HG02885 (cell line): ENCODE measurements around the gene CFAP119.

Source experiments
- ATAC-seq: cut with Tn5 transposase; IDR thresholded peaks from one replicate; pipeline ENCODE4 v1.9.1; 2021; ENCODE audit warnings: mild to moderate bottlenecking; ENCODE audit not compliant: unreplicated experiment, poor library complexity

Gene CFAP119

DNA sequence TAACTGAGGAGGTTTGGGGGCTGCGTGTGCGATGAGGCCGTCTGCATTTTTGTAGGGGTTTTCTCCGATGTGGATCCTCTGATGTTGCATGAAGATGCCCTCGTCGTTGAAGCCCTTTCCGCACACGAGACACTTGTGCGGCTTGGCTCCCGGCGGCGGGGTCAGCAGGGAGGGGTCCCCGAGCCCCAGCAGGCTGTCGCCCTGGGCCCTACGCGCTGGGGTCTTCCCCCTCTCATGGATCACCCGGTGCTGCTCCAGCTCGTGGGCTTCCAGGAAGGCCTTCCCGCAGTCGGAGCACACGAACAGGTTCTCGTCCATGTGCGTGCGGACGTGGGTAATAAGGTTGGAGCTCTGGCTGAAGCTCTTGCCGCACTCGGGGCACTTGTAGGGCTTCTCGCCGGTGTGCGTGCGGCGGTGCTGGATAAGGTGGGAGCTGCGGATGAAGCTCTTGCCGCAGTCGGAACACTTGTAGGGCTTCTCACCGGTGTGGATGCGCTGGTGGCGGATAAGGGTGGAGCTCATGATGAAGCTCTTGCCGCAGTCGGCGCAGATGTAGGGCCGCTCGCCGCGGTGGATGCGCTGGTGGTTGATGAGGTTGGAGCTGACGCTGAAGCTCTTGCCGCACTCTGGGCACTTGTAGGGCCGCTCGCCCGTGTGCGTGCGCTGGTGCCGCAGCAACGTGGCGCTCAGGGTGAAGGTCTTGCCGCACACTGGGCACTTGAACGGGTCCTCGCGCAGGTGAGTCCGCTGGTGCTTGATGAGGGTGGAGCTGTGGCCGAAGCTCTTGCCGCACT, 20.8 kb upstream of the CFAP119 start:
- no peak for ATAC-seq

DNA sequence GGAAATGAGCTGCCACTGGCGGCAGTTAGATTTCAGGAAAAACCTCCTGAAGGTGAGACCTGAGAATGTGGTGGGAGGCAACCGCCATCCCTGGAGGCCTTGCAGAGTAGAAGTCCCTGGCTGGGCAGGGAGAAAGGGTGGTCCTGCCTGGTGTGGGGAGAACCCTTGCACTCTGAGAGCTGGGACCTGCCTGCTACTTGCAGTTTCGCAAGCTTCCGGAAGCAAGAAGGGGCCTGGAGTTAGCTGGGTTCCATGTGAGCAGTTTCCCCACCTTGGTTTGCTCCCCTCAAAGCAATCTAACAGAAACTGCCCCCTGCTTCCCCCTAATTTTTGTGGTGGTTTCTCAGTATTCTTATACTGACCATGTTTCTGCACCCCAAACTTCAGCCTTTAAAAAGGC, 18.7 kb upstream of the CFAP119 start:
- ATAC-seq: no peak

DNA sequence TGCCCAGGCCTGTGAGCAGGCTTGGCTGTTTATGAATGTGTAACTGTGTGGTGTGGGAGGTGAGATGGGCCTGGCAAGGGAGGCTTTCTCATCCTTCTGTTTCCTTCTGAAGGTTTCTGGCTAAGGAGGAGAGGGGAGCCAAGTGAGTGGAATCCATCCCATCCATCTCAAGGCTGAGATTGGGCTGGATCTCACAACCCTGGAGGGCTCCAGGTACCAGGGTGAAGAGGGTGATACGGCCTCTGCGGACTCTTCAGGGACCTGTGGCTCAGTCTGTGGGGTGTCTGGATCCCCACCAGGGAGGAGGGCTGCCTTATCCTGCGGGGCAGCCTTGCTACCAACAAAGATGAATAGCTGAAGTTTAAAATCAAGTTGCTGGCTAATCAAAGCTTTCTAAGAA, 18.2 kb upstream of the CFAP119 start:
- no peak for ATAC-seq

DNA sequence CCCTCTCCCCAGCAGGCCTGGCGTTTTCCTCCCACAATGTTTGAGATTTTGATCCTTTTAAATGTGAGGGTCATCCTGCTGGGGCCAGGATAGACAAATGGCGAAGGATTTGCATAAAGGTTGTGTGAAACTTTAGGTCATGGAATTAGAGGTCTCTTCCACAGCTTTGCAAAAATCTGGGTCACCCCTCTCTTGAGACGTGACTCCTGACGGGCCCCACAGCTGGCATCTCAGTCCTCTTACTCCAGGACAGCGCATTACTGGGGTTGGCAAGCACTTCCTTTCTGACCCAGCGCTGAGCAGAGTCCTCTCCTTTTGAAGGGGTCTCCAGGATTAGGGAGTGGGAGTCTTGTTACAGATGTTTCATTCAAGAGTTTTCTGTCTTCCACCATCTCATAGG, 17.7 kb upstream of the CFAP119 start:
- no peak for ATAC-seq

DNA sequence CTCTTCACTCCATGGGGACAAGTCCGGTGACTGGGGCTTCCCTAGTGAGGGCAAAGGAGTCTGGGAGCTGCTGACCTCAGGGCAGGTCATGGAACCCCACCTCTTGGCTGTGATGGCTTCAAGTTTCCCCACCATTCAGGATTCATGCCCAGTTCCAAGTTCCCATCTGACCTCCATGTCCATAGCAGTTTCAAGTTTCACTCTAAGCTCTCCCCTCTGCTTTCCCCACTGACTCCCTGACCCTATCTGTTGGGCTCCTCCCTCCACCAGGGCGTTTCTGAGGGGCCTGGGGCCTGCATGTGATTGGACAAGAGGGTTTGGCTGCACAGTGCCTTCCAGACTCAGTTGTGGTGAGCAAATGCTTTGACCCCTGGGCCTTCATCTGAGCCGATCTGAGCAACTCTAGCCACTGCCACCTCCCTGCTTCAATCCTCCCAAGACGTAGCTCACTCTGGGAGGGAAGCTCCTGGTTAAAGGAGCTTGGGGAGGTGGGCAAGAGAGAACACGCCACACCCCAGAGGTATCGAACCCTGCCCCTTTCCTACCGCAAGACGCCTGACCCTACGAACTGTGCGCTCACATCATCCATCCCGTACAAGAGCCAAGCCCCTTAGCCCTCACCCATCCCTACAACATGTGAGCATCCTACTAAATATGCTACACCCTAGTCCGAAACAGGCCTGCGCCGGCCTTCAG, 16.8 kb upstream of the CFAP119 start:
- ATAC-seq: no peak

DNA sequence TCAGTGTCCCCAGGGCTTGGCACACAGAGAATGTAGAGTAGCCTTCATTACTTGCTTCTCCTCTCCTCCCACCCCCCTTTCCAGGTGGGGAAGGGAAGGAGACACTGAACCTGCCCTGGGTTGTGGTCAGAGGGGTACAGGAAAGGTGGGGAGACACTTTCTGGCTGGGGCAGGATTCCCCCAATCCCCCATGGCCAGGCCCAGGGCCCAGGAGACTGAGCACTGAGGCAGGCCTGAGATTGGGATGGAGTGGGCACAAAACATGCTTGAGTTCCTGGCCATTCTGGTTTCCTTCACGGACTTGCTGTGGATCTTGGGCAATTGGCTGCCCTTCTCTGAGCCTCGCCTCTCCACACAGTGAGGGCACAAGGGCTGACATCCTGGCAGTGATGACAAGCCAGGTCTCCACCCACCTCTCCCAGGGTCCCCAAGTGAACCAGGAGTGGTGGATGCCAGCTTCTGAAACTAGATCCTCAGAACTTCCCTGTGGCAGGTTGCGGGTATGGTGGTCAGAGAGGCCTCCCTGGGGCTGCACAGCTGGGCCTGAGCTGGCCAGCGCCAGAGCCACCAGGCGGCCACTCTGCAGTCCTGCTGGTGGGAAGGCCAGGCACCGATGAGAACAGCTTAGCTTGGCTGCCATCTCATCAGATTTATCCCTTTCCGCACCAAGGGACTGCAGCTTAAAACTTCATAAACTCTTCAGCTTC, 15.9 kb upstream of the CFAP119 start:
- ATAC-seq: no peak

DNA sequence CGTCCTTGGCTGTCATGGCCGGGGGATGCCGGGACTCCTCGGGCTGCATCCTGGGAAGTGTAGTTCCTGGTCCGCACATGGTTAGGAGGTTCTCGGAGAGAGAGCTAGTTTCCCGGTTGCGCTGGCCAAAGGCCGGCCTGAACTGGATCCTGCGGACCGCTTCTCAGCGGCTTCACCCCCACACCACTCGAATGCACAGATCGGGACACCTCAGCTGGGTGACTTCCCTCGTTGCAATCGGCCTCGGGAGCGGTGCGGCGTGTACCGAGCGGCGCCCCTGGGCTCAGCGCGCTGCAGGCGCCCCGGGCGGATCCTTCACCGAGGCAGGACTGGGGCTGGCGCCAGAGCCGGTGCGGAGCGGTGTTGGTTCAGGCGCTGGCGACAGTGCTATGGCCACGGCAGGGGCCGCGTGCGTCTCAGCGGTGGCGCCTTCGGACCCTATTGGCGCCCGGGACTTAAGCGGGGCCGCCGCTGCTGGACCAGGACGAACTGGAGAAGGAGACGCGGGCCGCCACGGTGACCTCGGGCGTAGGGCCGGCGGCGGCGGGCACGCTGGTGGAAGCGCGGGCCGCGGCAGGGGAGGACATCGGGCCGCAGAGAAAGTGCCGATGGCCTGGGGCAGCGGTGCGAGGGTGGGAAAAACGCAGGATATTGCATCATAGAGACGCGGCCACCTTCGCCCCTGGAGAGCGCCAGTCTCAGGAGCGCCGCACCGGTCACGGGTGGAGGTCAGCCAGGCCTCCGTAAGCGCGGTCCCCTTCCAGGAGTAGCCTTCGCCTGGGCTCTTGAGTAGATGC, 13.7 kb upstream of the CFAP119 start:
- peak; percentile 70 for ATAC-seq

DNA sequence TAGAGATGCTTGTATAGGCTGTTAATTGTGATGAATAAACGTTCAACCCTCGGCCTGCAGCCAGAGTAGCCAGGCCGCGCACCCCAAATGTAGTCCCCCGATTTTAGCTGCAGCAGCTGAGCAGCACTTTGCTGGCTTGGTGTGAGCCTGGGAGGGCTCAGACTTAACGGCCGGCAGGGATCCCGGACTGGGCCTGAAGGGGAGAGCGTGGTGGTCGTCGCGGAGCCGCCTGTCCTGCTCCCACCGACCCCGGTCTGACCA, 13.2 kb upstream of the CFAP119 start:
- no peak for ATAC-seq

DNA sequence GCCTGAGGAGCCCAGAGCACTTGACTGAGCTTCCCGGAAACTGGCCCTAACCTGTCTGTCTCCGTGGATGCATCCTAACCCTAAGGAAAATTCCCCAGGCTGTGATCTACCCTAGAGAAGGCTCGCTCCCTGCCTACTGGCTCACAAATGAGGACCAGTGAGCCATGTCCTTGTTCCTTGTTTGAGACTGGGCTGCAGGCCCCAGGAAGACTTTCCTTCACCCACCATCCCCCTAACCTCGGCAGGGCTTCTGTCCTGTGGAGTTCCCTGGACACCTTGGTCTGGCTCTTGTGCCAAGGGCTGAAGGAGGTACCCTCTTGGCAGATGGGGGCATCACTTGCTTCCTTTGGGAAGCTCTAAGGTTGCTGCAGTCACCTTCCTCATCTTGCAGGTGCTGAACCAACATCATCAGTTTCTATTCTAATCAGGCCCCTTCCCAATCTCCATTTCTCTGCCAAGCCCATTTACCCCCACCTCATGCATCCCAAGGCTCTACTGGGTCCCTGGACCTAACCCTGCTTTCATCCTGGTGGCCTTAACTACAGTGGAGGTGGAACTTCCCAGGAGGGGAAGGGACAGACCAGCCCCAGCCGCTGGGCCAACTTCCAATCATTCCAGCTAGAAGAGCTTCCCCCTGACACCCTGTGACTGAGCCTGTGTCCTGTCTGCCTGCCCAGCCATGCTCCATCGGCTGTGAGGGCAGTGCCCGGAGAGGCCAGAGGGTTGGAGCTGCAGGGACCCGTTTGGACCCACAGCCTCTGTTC, 12.7 kb upstream of the CFAP119 start:
- ATAC-seq: peak; percentile 5

DNA sequence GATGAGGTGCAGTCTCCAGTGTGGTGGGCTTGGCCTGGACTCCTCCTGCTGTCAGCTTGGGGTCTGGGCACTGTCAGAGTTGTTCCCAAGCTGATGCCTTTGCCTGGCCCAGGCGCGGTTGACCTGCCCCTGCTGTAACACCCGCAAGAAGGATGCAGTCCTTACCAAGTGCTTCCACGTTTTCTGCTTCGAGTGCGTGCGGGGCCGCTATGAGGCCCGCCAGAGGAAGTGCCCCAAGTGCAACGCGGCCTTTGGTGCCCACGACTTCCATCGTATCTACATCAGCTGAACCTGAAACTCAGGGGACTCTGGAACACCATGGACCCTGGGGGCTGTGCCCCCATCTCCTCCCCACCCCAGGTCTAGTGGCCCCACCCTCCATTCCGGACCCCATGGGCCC, 12.0 kb upstream of the CFAP119 start:
- ATAC-seq: no peak

DNA sequence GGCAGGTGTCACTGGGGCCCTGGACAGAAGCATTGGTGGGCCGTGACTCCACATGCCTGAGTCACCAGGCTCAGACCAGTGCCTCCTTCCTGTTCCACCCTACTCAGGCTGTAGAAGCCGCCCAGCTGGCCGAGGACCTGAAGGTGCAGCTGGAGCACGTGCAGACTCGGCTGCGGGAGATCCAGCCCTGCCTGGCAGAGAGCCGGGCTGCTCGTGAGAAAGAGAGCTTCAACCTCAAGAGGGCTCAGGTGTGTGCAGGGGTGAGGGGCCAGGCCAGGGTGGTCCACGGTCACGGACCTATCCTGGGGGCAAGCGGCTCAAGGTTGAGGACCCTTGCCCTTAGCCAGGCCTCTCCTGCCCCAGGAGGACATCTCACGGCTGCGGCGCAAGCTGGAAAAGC, 9.9 kb upstream of the CFAP119 start:
- ATAC-seq: no peak

DNA sequence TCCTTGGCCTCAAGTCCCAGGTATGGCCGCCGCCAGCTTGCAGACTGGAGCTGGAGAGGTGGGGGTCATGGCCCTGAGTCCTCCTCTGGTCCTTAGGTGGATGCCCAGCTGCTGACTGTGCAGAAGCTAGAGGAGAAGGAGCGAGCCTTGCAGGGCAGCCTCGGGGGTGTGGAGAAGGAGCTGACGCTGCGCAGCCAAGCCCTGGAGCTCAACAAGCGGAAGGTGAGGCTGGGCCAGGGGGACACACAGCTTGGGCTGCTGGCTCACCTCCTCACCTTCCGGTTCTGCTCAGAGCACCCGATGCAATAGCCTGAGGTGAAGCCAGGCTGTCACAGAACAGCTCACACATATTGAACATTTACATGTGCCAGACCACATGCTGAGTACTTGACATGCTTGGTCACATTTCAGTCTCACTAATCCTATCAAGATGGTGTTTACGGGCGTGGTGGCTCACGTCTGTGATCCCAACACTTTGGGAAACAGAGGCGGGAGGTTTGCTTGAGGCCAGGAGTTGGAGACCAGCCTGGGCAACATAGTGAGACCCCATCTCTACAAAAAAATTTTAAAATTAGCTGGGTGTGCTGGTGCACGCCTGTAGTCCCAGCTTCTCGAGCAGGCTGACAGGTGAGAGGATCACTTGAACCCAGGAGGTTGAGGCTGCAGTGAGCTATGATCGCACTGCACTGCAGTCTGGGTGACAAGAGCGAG, 7.7 kb upstream of the CFAP119 start:
- no peak for ATAC-seq

DNA sequence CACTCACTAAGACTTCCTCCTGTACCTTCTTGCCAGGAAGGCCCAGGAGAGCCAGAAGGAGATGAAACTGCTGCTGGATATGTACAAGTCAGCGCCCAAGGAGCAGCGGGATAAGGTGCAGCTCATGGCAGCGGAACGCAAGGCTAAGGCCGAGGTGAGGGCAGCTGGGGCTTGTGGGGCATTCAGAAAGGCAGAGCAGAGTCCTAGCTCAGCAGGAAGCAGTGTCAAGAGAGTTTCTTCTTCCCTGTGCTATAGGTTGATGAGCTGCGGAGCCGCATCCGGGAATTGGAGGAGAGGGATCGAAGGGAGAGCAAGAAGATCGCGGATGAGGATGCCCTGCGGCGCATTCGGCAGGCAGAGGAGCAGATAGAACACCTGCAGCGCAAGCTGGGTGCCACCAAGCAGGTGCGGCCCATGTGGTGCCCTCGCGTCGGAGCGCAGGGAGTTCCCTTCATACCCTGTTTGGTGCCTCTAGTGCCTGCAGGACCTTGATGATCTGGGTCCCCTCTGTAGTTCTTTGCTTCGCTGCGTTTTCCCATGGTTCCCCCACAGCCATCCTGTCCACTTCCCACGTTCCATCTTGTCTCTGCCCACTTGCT, 6.8 kb upstream of the CFAP119 start:
- no peak for ATAC-seq

DNA sequence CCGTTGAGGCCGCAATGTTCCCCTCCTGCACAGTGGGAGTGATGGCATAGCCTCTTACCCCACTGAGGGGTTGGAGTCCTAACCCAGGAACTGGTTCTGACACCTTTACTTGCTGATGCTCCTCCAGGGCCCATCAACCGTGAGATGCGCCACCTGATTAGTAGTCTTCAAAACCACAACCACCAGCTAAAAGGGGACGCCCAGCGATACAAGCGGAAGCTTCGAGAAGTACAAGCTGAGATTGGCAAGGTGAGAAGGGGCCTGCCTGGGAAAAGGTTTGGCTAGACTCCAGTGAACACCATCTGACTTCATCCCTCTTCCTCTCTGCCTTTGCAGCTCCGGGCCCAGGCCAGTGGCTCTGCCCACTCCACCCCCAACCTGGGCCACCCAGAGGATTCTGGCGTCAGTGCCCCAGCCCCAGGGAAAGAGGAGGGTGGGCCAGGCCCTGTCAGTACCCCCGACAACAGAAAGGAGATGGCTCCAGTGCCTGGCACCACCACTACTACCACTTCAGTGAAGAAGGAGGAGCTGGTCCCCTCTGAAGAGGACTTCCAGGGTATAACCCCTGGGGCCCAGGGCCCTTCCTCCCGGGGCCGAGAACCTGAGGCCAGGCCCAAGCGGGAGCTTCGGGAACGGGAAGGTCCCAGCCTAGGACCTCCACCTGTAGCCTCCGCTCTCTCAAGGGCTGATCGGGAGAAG, 6.1 kb upstream of the CFAP119 start:
- ATAC-seq: no peak

DNA sequence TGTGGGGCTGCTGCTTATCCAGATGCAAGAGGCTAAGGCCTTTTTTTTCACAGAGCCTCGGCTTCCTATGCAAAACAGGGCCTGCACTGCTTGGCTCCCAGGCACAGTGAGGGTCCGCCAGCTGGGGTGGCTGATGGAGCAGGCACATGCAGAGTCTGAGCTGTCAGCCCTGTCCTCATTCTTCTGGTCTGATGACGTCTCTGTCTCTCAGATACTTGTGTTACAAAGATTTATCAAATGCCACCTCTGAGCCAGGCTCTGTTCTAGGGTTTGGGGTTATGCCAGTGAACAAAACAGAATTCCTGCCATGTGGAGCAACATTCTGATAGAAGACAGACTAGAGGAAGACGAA, 5.0 kb upstream of the CFAP119 start:
- ATAC-seq: no peak

DNA sequence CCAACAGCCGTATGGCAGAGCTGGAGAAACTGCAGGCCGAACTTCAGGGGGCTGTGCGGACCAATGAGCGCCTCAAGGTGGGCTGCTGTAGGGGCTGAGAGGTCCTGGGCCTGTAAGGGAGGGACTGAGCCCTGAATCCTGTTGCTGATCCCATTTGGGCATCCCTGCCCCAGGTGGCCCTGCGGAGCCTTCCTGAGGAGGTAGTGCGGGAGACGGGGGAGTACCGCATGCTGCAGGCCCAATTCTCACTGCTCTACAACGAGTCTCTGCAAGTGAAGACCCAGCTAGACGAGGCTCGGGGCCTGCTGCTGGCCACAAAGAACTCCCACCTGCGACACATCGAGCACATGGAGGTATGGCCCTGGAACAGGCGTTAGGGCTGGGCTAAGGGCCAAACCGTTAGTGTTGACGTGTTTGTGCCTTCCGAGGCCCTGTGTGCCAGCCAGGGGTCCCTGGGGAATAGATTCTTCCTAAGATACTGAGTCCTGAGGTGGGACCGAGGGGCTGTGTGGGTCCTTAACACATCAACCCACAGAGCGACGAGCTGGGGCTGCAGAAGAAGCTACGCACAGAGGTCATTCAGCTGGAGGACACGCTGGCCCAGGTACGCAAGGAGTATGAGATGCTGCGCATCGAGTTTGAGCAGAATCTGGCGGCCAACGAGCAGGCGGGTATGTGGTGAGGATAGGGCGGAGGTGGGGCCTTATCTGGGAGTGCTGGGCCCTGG, 4.5 kb upstream of the CFAP119 start:
- ATAC-seq: no peak

DNA sequence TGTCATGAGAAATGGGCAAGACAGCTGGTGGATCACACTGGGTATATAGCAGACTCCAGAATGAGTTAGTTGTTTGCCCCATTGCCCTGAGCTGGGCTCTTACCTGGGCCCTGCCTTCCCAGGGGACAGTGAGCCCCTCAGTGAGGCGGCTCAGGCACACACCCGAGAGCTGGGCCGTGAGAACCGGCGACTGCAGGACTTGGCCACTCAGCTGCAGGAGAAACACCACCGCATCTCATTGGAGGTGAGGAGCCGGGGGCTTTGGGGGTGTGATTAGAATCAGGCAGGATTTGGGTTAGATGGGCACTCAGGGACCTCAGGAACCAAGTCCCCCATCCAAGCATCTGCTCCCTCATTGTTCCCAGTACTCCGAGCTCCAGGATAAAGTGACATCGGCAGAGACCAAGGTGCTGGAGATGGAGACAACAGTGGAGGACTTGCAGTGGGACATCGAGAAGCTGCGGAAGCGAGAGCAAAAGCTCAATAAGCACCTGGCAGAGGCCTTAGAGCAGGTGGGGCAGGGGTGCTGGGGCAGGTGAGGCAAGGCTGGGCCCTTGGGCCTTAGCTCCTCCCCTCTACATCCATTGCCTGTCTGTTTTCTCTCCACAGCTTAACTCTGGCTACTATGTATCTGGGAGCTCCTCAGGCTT, 3.1 kb upstream of the CFAP119 start:
- no peak for ATAC-seq

DNA sequence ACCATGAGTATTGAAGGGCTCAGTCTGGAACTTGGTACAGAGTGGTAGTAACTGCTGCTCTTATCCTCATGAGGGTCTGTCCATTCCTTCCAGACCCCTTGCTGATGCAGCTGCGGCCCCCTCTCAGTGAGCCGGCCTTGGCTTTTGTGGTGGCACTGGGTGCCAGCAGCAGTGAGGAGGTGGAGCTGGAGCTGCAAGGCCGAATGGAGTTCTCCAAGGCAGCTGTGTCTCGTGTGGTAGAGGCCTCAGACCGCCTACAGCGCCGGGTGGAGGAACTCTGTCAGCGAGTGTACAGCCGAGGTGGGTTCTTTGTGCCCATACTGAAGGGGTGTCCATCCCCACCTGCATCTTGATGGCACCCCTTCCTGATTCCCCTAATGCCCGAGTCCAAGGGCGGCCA, 2.2 kb upstream of the CFAP119 start:
- no peak for ATAC-seq
